ENCODE results near the gene KIF22. TPM values are rescaled to one million over a fixed set of nuclear protein-coding genes. Genes with fewer than 3 reads are reported as not detected.
A peak's percentile ranks its signal among the peaks of the same experiment; 100 is the strongest.

Gene KIF22
- polyA plus RNA-seq, 1 of the 3 experiments (the other 2 are of a cell fraction): 64.1 TPM

DNA sequence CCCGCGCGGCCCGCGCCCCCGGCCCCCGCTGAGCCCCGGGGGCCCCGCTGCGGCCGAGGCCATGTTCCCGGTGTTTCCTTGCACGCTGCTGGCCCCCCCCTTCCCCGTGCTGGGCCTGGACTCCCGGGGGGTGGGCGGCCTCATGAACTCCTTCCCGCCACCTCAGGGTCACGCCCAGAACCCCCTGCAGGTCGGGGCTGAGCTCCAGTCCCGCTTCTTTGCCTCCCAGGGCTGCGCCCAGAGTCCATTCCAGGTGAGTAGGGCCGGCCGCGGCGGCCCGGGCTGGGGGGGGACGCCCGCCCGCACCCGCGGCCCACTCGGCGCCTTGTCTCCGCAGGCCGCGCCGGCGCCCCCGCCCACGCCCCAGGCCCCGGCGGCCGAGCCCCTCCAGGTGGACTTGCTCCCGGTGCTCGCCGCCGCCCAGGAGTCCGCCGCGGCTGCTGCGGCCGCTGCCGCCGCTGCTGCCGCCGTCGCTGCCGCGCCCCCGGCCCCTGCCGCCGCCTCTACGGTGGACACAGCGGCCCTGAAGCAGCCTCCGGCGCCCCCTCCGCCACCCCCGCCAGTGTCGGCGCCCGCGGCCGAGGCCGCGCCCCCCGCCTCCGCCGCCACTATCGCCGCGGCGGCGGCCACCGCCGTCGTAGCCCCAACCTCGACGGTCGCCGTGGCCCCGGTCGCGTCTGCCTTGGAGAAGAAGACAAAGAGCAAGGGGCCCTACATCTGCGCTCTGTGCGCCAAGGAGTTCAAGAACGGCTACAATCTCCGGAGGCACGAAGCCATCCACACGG lies 16.3 kb downstream of the KIF22 start:
- DNase-seq: peak; percentile 70
- peaks cover 25 to 47% of the 10 kb centered on the region in 2 experiments for H3K4me1 ChIP-seq (ENCODE audit: control insufficient read depth in 1 of 2, insufficient read depth in 2 of 2, low read depth in 1 of 2, low read length in 1 of 2)
- H3K4me3 ChIP-seq (ENCODE audit: low read depth in 2 of 2, low read length in 1 of 2): peak overlapping the region; percentile 70 to 76
- ChIA-PET CTCF (interaction anchor here (0.8 to 2.6 kb wide), 17 partner anchors 10 to 226 kb away, joined by 3 to 24 read pairs (median 6); partner anchors contain the start of genes MVP, PAGR1, TAOK2 and TLCD3B), POLR2A (interaction anchor here (0.6 to 1.3 kb wide), 6 partner anchors 9 to 42 kb away, joined by 3 to 5 read pairs (median 3); partner anchors contain the start of gene PAGR1)
- WGBS (ENCODE audit: low lambda C conversion rate): 0% methylated on average over 7 of the region's 99 CpGs
- H3K27ac ChIP-seq (ENCODE audit: low read depth in 2 of 2, low read length in 1 of 2): peak overlapping the region; percentile 71 to 89
- no peaks in the 10 kb centered on the region for H3K27me3 ChIP-seq (ENCODE audit: insufficient read depth)
- H3K9me3 ChIP-seq: no peaks in the 10 kb centered on the region
- H3K36me3 ChIP-seq (replicated peaks in 1 of 2; ENCODE audit: control insufficient read depth in 1 of 2, insufficient read depth in 2 of 2, low read length in 1 of 2): peaks cover 22 to 23% of the 10 kb centered on the region in 2 experiments
- peak overlapping the region; percentile 97 for H3K4me2 ChIP-seq
- H3F3A ChIP-seq (replicated peaks; ENCODE audit: insufficient read depth): peaks cover 56% of the 10 kb centered on the region
- H4K20me1 ChIP-seq (ENCODE audit: insufficient read depth): peaks cover 15% of the 10 kb centered on the region
- H3K79me2 ChIP-seq (ENCODE audit: insufficient read depth): peaks cover 36% of the 10 kb centered on the region
- H2AFZ ChIP-seq (ENCODE audit: low read depth): no peak overlapping the region
- H3K9me2 ChIP-seq: no peaks in the 10 kb centered on the region
- TF ChIP-seq, protein P1, sequence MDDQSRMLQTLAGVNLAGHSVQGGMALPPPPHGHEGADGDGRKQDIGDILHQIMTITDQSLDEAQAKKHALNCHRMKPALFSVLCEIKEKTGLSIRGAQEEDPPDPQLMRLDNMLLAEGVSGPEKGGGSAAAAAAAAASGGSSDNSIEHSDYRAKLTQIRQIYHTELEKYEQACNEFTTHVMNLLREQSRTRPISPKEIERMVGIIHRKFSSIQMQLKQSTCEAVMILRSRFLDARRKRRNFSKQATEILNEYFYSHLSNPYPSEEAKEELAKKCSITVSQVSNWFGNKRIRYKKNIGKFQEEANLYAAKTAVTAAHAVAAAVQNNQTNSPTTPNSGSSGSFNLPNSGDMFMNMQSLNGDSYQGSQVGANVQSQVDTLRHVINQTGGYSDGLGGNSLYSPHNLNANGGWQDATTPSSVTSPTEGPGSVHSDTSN (IDR thresholded peaks at IDR 0.05): no peak
- TF ChIP-seq, protein P2, sequence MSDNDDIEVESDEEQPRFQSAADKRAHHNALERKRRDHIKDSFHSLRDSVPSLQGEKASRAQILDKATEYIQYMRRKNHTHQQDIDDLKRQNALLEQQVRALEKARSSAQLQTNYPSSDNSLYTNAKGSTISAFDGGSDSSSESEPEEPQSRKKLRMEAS (IDR thresholded peaks at IDR 0.05; ENCODE audit: low read depth): peak; percentile 55; the same call in 1 of the 2 replicates
- TF ChIP-seq POLR2AphosphoS5 (IDR thresholded peaks at IDR 0.05; ENCODE audit: low read depth, low read length): peak; percentile 46; the same call in 1 of the 2 replicates
- peak; percentile 48; the same call in 1 of the 2 replicates for TF ChIP-seq SIN3A (IDR thresholded peaks at IDR 0.05; ENCODE audit: borderline replicate concordance, low read depth, low read length)
- TF ChIP-seq TAF1 (IDR thresholded peaks at IDR 0.05; ENCODE audit: borderline replicate concordance, low read depth, low read length): peak; percentile 38; the same call in 1 of the 2 replicates
- no peak for TF ChIP-seq FOSL2 (IDR thresholded peaks at IDR 0.05; ENCODE audit: borderline replicate concordance, low read depth)
- TF ChIP-seq RAD21 (IDR thresholded peaks at IDR 0.05; ENCODE audit: low read length): no peak
- H3K9ac ChIP-seq: peak overlapping the region; percentile 67

DNA sequence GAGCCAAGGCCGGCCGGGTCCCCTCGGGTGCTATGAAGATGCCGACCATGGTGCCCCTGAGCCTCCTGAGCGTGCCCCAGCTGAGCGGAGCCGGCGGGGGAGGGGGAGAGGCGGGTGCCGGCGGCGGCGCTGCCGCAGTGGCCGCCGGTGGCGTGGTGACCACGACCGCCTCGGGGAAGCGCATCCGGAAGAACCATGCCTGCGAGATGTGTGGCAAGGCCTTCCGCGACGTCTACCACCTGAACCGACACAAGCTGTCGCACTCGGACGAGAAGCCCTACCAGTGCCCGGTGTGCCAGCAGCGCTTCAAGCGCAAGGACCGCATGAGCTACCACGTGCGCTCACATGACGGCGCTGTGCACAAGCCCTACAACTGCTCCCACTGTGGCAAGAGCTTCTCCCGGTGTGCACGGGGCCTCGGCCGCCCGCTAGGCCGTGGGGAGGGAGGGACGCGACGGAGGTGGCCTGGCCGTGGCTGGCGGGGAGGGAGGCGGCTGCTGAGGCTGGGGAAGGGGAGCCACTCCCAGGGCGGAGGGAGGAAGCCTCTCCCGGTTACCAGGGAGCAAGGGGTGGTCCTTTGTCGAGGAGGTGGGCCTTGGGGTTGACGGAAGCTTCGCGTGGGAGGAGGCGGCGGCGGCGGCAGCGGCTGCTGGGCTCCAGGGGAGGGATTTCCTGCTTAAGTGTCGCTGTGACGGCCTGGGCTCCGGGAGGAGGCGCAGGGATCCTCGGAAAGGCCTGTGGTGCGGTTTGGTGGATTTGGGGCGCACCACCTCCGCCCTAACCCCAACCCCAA lies 17.1 kb downstream of the KIF22 start:
- WGBS (ENCODE audit: low lambda C conversion rate): 2% methylated on average over 28 of the region's 69 CpGs
- Histone ChIP-seq H3K27me3 (ENCODE audit: insufficient read depth) (no peaks in the 10 kb centered on the region), H3K9me2 (no peaks in the 10 kb centered on the region), H3K4me2 (peak overlapping the region; percentile 97), H3K9ac (peak overlapping the region; percentile 62), H3K4me1 (ENCODE audit: control insufficient read depth in 1 of 2, insufficient read depth in 2 of 2, low read depth in 1 of 2, low read length in 1 of 2) (peaks cover 25 to 50% of the 10 kb centered on the region in 2 experiments), H3K79me2 (ENCODE audit: insufficient read depth) (peaks cover 40% of the 10 kb centered on the region), H2AFZ (ENCODE audit: low read depth) (no peak overlapping the region), H3K27ac (ENCODE audit: low read depth in 2 of 2, low read length in 1 of 2) (peak overlapping the region; percentile 71 to 89), H4K20me1 (ENCODE audit: insufficient read depth) (peaks cover 15% of the 10 kb centered on the region), H3K36me3 (replicated peaks in 1 of 2; ENCODE audit: control insufficient read depth in 1 of 2, insufficient read depth in 2 of 2, low read length in 1 of 2) (peaks cover 20% of the 10 kb centered on the region in 2 experiments), H3K9me3 (no peaks in the 10 kb centered on the region), H3K4me3 (ENCODE audit: low read depth in 2 of 2, low read length in 1 of 2) (peak overlapping the region; percentile 70 to 76), H3F3A (replicated peaks; ENCODE audit: insufficient read depth) (peaks cover 60% of the 10 kb centered on the region)
- DNase-seq: peak; percentile 77
- ChIA-PET CTCF (interaction anchor here (0.8 to 2.6 kb wide), 22 partner anchors 9 to 248 kb away, joined by 3 to 24 read pairs (median 5); partner anchors contain the start of genes KIF22, MVP, PAGR1 and TAOK2), POLR2A (interaction anchor here (0.6 to 1.3 kb wide), 8 partner anchors 9 to 588 kb away, joined by 3 to 7 read pairs (median 3); partner anchors contain the start of genes CDIPT, PAGR1 and ZNF48)
- TF ChIP-seq ELF1 (IDR thresholded peaks at IDR 0.05) (no peak), FOSL2 (IDR thresholded peaks at IDR 0.05; ENCODE audit: borderline replicate concordance, low read depth) (no peak), CHD2 (IDR thresholded peaks at IDR 0.05; ENCODE audit: low read length, partially characterized antibody) (no peak), TCF12 (IDR thresholded peaks at IDR 0.05) (no peak), YY1 (IDR thresholded peaks at IDR 0.05; ENCODE audit: low read depth) (no peak), MXI1 (IDR thresholded peaks at IDR 0.05; ENCODE audit: low read depth, low read length) (peak; percentile 88; the same call in 1 of the 2 replicates), SMC3 (IDR thresholded peaks at IDR 0.05; ENCODE audit: low read depth, low read length) (peak; percentile 46), RAD21 (IDR thresholded peaks at IDR 0.05; ENCODE audit: low read length) (peak; percentile 63), GABPA (IDR thresholded peaks at IDR 0.05; ENCODE audit: low read depth) (peak; percentile 65; the same call in 1 of the 2 replicates), TAF1 (IDR thresholded peaks at IDR 0.05; ENCODE audit: borderline replicate concordance, low read depth, low read length) (no peak; the same call in 1 of the 2 replicates), MEF2A (IDR thresholded peaks at IDR 0.05; ENCODE audit: borderline replicate concordance, low read depth) (no peak), TEAD4 (IDR thresholded peaks at IDR 0.05; ENCODE audit: borderline replicate concordance, insufficient read depth) (no peak)
- TF ChIP-seq, protein P1 (IDR thresholded peaks at IDR 0.05): peak; percentile 28; the same call in 1 of the 2 replicates
- TF ChIP-seq, protein P3, sequence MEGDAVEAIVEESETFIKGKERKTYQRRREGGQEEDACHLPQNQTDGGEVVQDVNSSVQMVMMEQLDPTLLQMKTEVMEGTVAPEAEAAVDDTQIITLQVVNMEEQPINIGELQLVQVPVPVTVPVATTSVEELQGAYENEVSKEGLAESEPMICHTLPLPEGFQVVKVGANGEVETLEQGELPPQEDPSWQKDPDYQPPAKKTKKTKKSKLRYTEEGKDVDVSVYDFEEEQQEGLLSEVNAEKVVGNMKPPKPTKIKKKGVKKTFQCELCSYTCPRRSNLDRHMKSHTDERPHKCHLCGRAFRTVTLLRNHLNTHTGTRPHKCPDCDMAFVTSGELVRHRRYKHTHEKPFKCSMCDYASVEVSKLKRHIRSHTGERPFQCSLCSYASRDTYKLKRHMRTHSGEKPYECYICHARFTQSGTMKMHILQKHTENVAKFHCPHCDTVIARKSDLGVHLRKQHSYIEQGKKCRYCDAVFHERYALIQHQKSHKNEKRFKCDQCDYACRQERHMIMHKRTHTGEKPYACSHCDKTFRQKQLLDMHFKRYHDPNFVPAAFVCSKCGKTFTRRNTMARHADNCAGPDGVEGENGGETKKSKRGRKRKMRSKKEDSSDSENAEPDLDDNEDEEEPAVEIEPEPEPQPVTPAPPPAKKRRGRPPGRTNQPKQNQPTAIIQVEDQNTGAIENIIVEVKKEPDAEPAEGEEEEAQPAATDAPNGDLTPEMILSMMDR (IDR thresholded peaks at IDR 0.05): peak; percentile 58
- TF ChIP-seq, protein P2 (IDR thresholded peaks at IDR 0.05; ENCODE audit: low read depth): peak; percentile 98

Measured in SK-N-SH (cell line).